Testis (tissue), 2 donors: ENCODE results near the gene C12orf75.
"Not testable (repeated sequence)": the region's sequence is repeated elsewhere in the genome, so short reads cannot be mapped to it uniquely, and the experiment has no call there.

Experiments used
- POLR2A ChIP-seq: fragments of 450-650 bp; IDR thresholded peaks from one replicate; pipeline ENCODE4 v1.6.1; 2017; ENCODE audit warnings: antibody characterized with exemption, mild to moderate bottlenecking, moderate library complexity
- TF ChIP-seq, protein P1 (sequence below), 3 experiments: fragments of 450-650 bp in 2 of 3; fragments of 200-600 bp in 1 of 3; sonication (generic) in 1 of 3; IDR thresholded peaks; one replicate each; pipeline ENCODE4 v1.5.1; 2016 to 2019; ENCODE audit warnings: antibody characterized with exemption in 3 of 3, mild to moderate bottlenecking in 2 of 3, moderate library complexity in 1 of 3

- TF ChIP-seq, protein P1, sequence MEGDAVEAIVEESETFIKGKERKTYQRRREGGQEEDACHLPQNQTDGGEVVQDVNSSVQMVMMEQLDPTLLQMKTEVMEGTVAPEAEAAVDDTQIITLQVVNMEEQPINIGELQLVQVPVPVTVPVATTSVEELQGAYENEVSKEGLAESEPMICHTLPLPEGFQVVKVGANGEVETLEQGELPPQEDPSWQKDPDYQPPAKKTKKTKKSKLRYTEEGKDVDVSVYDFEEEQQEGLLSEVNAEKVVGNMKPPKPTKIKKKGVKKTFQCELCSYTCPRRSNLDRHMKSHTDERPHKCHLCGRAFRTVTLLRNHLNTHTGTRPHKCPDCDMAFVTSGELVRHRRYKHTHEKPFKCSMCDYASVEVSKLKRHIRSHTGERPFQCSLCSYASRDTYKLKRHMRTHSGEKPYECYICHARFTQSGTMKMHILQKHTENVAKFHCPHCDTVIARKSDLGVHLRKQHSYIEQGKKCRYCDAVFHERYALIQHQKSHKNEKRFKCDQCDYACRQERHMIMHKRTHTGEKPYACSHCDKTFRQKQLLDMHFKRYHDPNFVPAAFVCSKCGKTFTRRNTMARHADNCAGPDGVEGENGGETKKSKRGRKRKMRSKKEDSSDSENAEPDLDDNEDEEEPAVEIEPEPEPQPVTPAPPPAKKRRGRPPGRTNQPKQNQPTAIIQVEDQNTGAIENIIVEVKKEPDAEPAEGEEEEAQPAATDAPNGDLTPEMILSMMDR (IDR thresholded peaks at IDR 0.05), result not testable (repeated sequence)
- not testable (repeated sequence) for TF ChIP-seq POLR2A
Measured at GRCh38 chr12:105313755-105314154, 16.7 kb upstream of the C12orf75 start.
